Hepatocyte (in vitro differentiated cells): Measurements from ENCODE around the gene NLRC3. TPM values are rescaled to one million over a fixed set of nuclear protein-coding genes. Genes with fewer than 3 reads are reported as not detected.

ENCODE experiments used
- DNase-seq: peaks from one replicate; pipeline ENCODE4 v3.0.0-alpha.2; 2016; ENCODE audit warnings: low spot score
- H2AFZ ChIP-seq: fragments of 200-600 bp; sonication (generic); 2 replicates; pipeline ENCODE4 v1.6.0; 2016; ENCODE audit warnings: antibody characterized with exemption, mild to moderate bottlenecking
- H3K27ac ChIP-seq: fragments of 200-600 bp; sonication (generic); 2 replicates; pipeline ENCODE4 v1.5.1; 2016; ENCODE audit warnings: mild to moderate bottlenecking
- H3K27me3 ChIP-seq: fragments of 200-600 bp; sonication (generic); 2 replicates; pipeline ENCODE4 v1.6.1; 2016
- H3K36me3 ChIP-seq: fragments of 200-600 bp; sonication (generic); replicated peaks from 2 replicates; pipeline ENCODE4 v1.5.1; 2016; ENCODE audit warnings: low read depth; ENCODE audit not compliant: insufficient read depth
- H3K4me1 ChIP-seq: fragments of 200-600 bp; sonication (generic); 2 replicates; pipeline ENCODE4 v1.5.1; 2016; ENCODE audit warnings: mild to moderate bottlenecking, moderate library complexity; ENCODE audit not compliant: insufficient read depth
- H3K4me2 ChIP-seq: fragments of 200-600 bp; sonication (generic); 2 replicates; pipeline ENCODE4 v1.6.0; 2016
- H3K4me3 ChIP-seq: fragments of 200-600 bp; sonication (generic); 2 replicates; pipeline ENCODE4 v1.5.1; 2016; ENCODE audit warnings: mild to moderate bottlenecking
- H3K79me2 ChIP-seq: fragments of 200-600 bp; sonication (generic); 2 replicates; pipeline ENCODE4 v1.6.0; 2017; ENCODE audit warnings: mild to moderate bottlenecking
- H3K9me2 ChIP-seq: fragments of 200-600 bp; sonication (generic); replicated peaks from 2 replicates; pipeline ENCODE4 v1.6.0; 2017; ENCODE audit warnings: mild to moderate bottlenecking; ENCODE audit not compliant: insufficient read depth
- H3K9me3 ChIP-seq: fragments of 200-600 bp; sonication (generic); 2 replicates; pipeline ENCODE4 v1.5.1; 2016; ENCODE audit warnings: low read depth, mild to moderate bottlenecking
- H4K20me1 ChIP-seq: fragments of 200-600 bp; sonication (generic); 2 replicates; pipeline ENCODE4 v1.6.0; 2016; ENCODE audit warnings: mild to moderate bottlenecking; ENCODE audit not compliant: insufficient read depth, poor library complexity, severe bottlenecking
- EZH2 ChIP-seq: fragments of 200-600 bp; sonication (generic); IDR thresholded peaks from 2 replicates; pipeline ENCODE4 v1.6.1; 2016; ENCODE audit warnings: antibody characterized with exemption, mild to moderate bottlenecking, borderline replicate concordance
- EZH2phosphoT487 ChIP-seq: fragments of 200-600 bp; sonication (generic); IDR thresholded peaks from one replicate; pipeline ENCODE4 v1.6.1; 2018; ENCODE audit warnings: antibody characterized with exemption, mild to moderate bottlenecking, low read depth, moderate library complexity; ENCODE audit not compliant: unreplicated experiment, severe bottlenecking
- WGBS: methylation state at CpG from one replicate; pipeline ENCODE4 v1.1.6; 2016; ENCODE audit warnings: low lambda C conversion rate; ENCODE audit errors: missing lambda C conversion rate; 5-methylcytosine and 5-hydroxymethylcytosine counted together
- polyA plus RNA-seq: library from polyadenylated mRNA; unstranded; fragments of >200 nt; fragmentation: Nextera tagmentation; extraction: Ambion mirVana; gene quantifications from 2 replicates; pipeline ENCODE4 v1.2.1, GENCODE V29; 2016
- total RNA-seq: library from RNA; depleted of rRNA; stranded (reverse); fragments of >200 nt; gene quantifications from 2 replicates; pipeline ENCODE4 v1.2.3, GENCODE V29; 2014
- TF ChIP-seq, protein P1 (sequence below): fragments of 200-600 bp; sonication (generic); IDR thresholded peaks from 2 replicates; pipeline ENCODE4 v1.5.1; 2016; ENCODE audit warnings: antibody characterized with exemption, mild to moderate bottlenecking; ENCODE audit not compliant: poor library complexity

NLRC3 gene
- total and polyA plus RNA-seq, 2 experiments from 2014 or later: 0.10 to 0.15 TPM

DNA sequence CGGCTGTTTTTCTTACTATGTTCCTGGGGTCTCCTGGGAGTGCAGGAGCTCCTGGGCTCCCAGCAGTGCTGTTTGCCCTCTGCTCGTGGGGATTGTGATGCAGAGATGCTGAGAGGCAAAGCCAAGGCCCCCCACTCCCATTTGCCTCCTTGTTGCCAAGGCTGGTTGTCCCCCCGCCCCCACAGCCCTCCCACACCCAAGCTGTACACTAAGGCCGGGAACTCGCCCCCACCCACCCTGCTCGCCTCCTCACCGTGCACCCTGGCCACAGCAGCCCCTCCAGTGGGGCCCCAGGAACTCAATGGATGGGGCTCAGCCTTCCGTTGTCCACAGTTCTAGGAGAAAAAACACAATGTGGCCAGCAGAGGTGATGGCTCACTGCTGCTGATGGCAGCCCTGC is 10.2 kb downstream of the NLRC3 start:
- Histone ChIP-seq H3K27me3 (no peaks in the 10 kb centered on the region), H3K9me2 (no peaks in the 10 kb centered on the region), H2AFZ (no peak overlapping the region), H3K27ac (no peak overlapping the region), H3K9me3 (no peaks in the 10 kb centered on the region), H3K36me3 (no peaks in the 10 kb centered on the region), H3K4me3 (no peak overlapping the region), H4K20me1 (no peaks in the 10 kb centered on the region), H3K79me2 (no peaks in the 10 kb centered on the region), H3K4me1 (no peaks in the 10 kb centered on the region), H3K4me2 (no peak overlapping the region)
- TF ChIP-seq EZH2phosphoT487 (no peak), EZH2 (no peak)
- TF ChIP-seq, protein P1, sequence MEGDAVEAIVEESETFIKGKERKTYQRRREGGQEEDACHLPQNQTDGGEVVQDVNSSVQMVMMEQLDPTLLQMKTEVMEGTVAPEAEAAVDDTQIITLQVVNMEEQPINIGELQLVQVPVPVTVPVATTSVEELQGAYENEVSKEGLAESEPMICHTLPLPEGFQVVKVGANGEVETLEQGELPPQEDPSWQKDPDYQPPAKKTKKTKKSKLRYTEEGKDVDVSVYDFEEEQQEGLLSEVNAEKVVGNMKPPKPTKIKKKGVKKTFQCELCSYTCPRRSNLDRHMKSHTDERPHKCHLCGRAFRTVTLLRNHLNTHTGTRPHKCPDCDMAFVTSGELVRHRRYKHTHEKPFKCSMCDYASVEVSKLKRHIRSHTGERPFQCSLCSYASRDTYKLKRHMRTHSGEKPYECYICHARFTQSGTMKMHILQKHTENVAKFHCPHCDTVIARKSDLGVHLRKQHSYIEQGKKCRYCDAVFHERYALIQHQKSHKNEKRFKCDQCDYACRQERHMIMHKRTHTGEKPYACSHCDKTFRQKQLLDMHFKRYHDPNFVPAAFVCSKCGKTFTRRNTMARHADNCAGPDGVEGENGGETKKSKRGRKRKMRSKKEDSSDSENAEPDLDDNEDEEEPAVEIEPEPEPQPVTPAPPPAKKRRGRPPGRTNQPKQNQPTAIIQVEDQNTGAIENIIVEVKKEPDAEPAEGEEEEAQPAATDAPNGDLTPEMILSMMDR: no peak
- DNase-seq: no peak
- 72% methylated on average over 8 of the region's 8 CpGs for WGBS

DNA sequence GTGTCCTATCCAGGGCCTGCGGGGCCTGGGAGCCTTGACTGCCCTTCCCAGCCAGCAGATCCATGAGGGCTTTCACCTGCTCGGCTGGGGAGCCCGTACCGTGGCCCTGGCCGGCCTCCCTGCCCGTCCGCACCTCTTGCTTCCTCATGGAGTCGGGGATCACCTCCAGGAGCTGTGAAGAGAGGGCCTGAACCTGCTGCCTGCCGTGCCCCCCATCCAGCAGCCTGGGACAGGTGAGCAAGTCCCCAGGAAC is 12.4 kb downstream of the NLRC3 start:
- Histone ChIP-seq H3K4me1 (no peaks in the 10 kb centered on the region), H2AFZ (no peak overlapping the region), H4K20me1 (no peaks in the 10 kb centered on the region), H3K9me3 (no peaks in the 10 kb centered on the region), H3K4me3 (no peak overlapping the region), H3K27me3 (no peaks in the 10 kb centered on the region), H3K27ac (no peak overlapping the region), H3K4me2 (no peak overlapping the region), H3K79me2 (no peaks in the 10 kb centered on the region), H3K36me3 (no peaks in the 10 kb centered on the region), H3K9me2 (no peaks in the 10 kb centered on the region)
- no peak for DNase-seq
- WGBS: 97% methylated on average over 9 of the region's 9 CpGs
- TF ChIP-seq EZH2phosphoT487 (no peak), EZH2 (no peak)
- TF ChIP-seq, protein P1: no peak

DNA sequence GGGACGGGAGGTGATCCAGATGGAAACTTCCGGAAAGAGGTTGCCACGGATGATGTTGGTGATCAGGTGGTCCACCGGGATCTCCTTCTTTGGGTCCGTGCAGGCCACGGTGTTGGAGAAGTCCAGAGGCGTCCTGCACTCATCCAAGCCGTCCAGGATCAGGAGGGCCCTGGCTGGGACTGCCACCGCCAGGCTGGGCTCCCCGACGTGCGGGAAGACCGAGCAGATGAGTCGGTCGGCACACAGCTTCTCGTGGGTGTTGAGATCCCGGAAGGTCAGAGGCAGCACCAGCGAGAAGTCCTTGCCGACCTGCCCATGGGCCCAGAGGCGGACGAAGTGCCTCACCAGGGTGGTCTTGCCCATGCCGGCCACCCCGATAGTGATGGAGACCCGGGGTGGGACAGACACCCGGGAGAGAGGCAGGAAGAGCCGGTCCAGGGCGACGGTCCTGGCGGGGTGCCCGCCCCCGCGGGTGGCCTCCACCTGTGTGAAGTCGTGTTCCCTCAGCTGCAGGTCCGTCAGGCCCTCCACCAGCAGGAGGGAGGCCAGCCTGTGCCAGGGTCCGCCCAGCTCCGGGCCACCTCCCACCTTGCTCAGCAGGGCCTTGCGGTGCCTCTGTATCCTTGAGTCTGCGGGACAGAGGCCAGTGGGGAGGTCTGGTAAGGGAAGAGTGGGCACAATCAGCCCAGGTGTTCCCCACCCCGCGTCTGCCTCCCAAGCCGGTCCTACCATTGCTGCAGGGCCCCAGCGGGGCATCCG is 12.9 kb downstream of the NLRC3 start:
- H3K9me2 ChIP-seq: no peaks in the 10 kb centered on the region
- 95% methylated on average over 43 of the region's 43 CpGs for WGBS
- TF ChIP-seq EZH2: no peak
- TF ChIP-seq, protein P1: no peak
- TF ChIP-seq EZH2phosphoT487: no peak

More for the DNA sequence above, 12.9 kb downstream of the NLRC3 start:
- H3K4me1 ChIP-seq: no peaks in the 10 kb centered on the region
- DNase-seq: no peak
- H3K27ac ChIP-seq: no peak overlapping the region
- no peak overlapping the region for H3K4me2 ChIP-seq
- H3K27me3 ChIP-seq: no peaks in the 10 kb centered on the region
- no peaks in the 10 kb centered on the region for H3K79me2 ChIP-seq
- H3K36me3 ChIP-seq: no peaks in the 10 kb centered on the region
- no peaks in the 10 kb centered on the region for H4K20me1 ChIP-seq
- no peak overlapping the region for H2AFZ ChIP-seq
- no peaks in the 10 kb centered on the region for H3K9me3 ChIP-seq
- no peak overlapping the region for H3K4me3 ChIP-seq
